Bronchial epithelial cell (primary cell): ENCODE measurements around the gene SMPDL3B. TPM values are rescaled to one million over a fixed set of nuclear protein-coding genes. Genes with fewer than 3 reads are reported as not detected.

Experiments
- DNase-seq: peaks from one replicate; pipeline ENCODE4 v3.0.0-alpha.2; 2010; ENCODE audit warnings: low read depth
- FAIRE-seq: peaks from 2 replicates; lab custom pipeline; 2011; peaks lifted over from hg19 to GRCh38; lab: Jason Lieb, UNC
- H3K27me3 ChIP-seq: 2 replicates; pipeline ENCODE4 v1.5.1; 2011; ENCODE audit warnings: low read length; ENCODE audit not compliant: control insufficient read depth, insufficient read depth
- H3K36me3 ChIP-seq: 2 replicates; pipeline ENCODE4 v1.5.1; 2011; ENCODE audit warnings: low read length; ENCODE audit not compliant: control insufficient read depth, insufficient read depth
- H3K4me3 ChIP-seq: 2 replicates; pipeline ENCODE4 v1.5.1; 2011; ENCODE audit warnings: mild to moderate bottlenecking, low read depth, low read length, control low read depth
- CTCF ChIP-seq: IDR thresholded peaks from 2 replicates; pipeline ENCODE4 v1.5.1; 2011; ENCODE audit warnings: mild to moderate bottlenecking, moderate library complexity, low read length, control low read depth, inconsistent platforms; ENCODE audit not compliant: insufficient read depth, severe bottlenecking
- total RNA-seq: library from RNA; depleted of rRNA; stranded (reverse); fragments of >200 nt; gene quantifications from 2 replicates; pipeline ENCODE4 v1.2.1, GENCODE V29; 2014

SMPDL3B gene
- total RNA-seq, 1 donor from 2014 or later, result 2.4 TPM

- no peak overlapping the region for H3K4me3 ChIP-seq
- FAIRE-seq (no peak), DNase-seq (no peak)
- no peaks in the 10 kb centered on the region for H3K27me3 ChIP-seq
- H3K36me3 ChIP-seq, result peaks cover 7% of the 10 kb centered on the region
- TF ChIP-seq CTCF, result no peak
These were observed 22.4 kb upstream of the SMPDL3B start for GRCh38 chr1:27912429-27912828.

- DNase-seq, result no peak
- H3K4me3 ChIP-seq, result peak overlapping the region; percentile 3
These were observed 19.7 kb upstream of the SMPDL3B start for GRCh38 chr1:27915082-27915575.

GRCh38 chr1:27922272-27922671 is 12.5 kb upstream of the SMPDL3B start:
- FAIRE-seq, result no peak
- TF ChIP-seq CTCF, result no peak
- Histone ChIP-seq H3K36me3 (no peaks in the 10 kb centered on the region), H3K4me3 (no peak overlapping the region), H3K27me3 (no peaks in the 10 kb centered on the region)
- no peak for DNase-seq

More at GRCh38 chr1:27915082-27915575, 19.7 kb upstream of the SMPDL3B start:
- Histone ChIP-seq H3K27me3 (no peaks in the 10 kb centered on the region), H3K36me3 (no peaks in the 10 kb centered on the region)
- TF ChIP-seq CTCF, result no peak
- no peak for FAIRE-seq

GRCh38 chr1:27928216-27928954 is 6.4 kb upstream of the SMPDL3B start:
- H3K4me3 ChIP-seq, result no peak overlapping the region
- DNase-seq (no peak), FAIRE-seq (no peak)
- no peaks in the 10 kb centered on the region for H3K27me3 ChIP-seq
- H3K36me3 ChIP-seq, result no peaks in the 10 kb centered on the region
- no peak for TF ChIP-seq CTCF

GRCh38 chr1:27931184-27931583 is 3.6 kb upstream of the SMPDL3B start:
- no peak overlapping the region for H3K4me3 ChIP-seq

More at GRCh38 chr1:27931184-27931583, 3.6 kb upstream of the SMPDL3B start:
- no peak for TF ChIP-seq CTCF
- no peak for DNase-seq
- peaks cover 4% of the 10 kb centered on the region for H3K27me3 ChIP-seq
- no peaks in the 10 kb centered on the region for H3K36me3 ChIP-seq
- FAIRE-seq, result peak; percentile 28
